Measurements from ENCODE around the gene GALNT17. TPM values are rescaled to one million over a fixed set of nuclear protein-coding genes. Genes with fewer than 3 reads are reported as not detected.

GALNT17 gene
- total and polyA plus RNA-seq, 2 experiments from 2014 or later, result 11.1 to 65.6 TPM

DNA sequence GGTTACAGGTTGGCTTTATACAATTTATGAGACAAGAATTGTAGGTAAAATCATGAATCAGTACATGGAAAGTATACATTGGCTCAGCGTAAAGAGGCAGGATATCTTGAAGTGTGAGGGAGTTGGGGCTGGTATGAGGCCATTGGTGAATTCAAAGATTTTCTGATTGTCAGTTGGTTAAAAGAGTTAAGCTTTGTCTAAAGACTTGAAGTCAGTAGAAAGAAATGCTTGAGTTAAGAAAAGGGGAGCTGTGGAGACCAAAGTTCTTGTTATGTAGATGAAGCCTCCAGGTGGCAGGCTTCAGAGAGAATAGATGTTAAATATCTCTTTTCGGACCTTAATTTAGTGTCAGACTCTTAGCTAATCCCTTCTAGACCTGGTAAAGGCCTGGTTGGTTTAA is 341.0 kb downstream of the GALNT17 start:
- no peaks in the 10 kb centered on the region for H4K20me1 ChIP-seq (replicated peaks; ENCODE audit: insufficient read depth)
- H3K4me1 ChIP-seq (ENCODE audit: insufficient read depth), result peaks cover 32% of the 10 kb centered on the region
- Mint-ChIP-seq H3K27ac (peak overlapping the region; percentile 95), H3K36me3 (ENCODE audit: low read depth) (peaks cover 60% of the 10 kb centered on the region), H3K27me3 (ENCODE audit: insufficient read depth, low read depth, poor library complexity) (peaks cover 7% of the 10 kb centered on the region), H3K4me3 (peak overlapping the region; percentile 9; the same call in 1 of the 3 replicates), H3K9me3 (peaks cover 45% of the 10 kb centered on the region), H3K4me1 (peaks cover 46% of the 10 kb centered on the region)
- H3K9me2 ChIP-seq (ENCODE audit: insufficient read depth), result no peaks in the 10 kb centered on the region
- H3K27ac ChIP-seq (ENCODE audit: low read depth), result peak overlapping the region; percentile 99
- peaks cover 6% of the 10 kb centered on the region; the same call in 1 of the 2 replicates for H3K36me3 ChIP-seq (ENCODE audit: insufficient read depth)
- peaks cover 4% of the 10 kb centered on the region; the same call in 1 of the 2 replicates for H3K79me2 ChIP-seq (replicated peaks; ENCODE audit: insufficient read depth)
- DNase-seq (ENCODE audit: low spot score), result peak; percentile 92
- ATAC-seq, result peak; percentile 91
- TF ChIP-seq, protein P1, sequence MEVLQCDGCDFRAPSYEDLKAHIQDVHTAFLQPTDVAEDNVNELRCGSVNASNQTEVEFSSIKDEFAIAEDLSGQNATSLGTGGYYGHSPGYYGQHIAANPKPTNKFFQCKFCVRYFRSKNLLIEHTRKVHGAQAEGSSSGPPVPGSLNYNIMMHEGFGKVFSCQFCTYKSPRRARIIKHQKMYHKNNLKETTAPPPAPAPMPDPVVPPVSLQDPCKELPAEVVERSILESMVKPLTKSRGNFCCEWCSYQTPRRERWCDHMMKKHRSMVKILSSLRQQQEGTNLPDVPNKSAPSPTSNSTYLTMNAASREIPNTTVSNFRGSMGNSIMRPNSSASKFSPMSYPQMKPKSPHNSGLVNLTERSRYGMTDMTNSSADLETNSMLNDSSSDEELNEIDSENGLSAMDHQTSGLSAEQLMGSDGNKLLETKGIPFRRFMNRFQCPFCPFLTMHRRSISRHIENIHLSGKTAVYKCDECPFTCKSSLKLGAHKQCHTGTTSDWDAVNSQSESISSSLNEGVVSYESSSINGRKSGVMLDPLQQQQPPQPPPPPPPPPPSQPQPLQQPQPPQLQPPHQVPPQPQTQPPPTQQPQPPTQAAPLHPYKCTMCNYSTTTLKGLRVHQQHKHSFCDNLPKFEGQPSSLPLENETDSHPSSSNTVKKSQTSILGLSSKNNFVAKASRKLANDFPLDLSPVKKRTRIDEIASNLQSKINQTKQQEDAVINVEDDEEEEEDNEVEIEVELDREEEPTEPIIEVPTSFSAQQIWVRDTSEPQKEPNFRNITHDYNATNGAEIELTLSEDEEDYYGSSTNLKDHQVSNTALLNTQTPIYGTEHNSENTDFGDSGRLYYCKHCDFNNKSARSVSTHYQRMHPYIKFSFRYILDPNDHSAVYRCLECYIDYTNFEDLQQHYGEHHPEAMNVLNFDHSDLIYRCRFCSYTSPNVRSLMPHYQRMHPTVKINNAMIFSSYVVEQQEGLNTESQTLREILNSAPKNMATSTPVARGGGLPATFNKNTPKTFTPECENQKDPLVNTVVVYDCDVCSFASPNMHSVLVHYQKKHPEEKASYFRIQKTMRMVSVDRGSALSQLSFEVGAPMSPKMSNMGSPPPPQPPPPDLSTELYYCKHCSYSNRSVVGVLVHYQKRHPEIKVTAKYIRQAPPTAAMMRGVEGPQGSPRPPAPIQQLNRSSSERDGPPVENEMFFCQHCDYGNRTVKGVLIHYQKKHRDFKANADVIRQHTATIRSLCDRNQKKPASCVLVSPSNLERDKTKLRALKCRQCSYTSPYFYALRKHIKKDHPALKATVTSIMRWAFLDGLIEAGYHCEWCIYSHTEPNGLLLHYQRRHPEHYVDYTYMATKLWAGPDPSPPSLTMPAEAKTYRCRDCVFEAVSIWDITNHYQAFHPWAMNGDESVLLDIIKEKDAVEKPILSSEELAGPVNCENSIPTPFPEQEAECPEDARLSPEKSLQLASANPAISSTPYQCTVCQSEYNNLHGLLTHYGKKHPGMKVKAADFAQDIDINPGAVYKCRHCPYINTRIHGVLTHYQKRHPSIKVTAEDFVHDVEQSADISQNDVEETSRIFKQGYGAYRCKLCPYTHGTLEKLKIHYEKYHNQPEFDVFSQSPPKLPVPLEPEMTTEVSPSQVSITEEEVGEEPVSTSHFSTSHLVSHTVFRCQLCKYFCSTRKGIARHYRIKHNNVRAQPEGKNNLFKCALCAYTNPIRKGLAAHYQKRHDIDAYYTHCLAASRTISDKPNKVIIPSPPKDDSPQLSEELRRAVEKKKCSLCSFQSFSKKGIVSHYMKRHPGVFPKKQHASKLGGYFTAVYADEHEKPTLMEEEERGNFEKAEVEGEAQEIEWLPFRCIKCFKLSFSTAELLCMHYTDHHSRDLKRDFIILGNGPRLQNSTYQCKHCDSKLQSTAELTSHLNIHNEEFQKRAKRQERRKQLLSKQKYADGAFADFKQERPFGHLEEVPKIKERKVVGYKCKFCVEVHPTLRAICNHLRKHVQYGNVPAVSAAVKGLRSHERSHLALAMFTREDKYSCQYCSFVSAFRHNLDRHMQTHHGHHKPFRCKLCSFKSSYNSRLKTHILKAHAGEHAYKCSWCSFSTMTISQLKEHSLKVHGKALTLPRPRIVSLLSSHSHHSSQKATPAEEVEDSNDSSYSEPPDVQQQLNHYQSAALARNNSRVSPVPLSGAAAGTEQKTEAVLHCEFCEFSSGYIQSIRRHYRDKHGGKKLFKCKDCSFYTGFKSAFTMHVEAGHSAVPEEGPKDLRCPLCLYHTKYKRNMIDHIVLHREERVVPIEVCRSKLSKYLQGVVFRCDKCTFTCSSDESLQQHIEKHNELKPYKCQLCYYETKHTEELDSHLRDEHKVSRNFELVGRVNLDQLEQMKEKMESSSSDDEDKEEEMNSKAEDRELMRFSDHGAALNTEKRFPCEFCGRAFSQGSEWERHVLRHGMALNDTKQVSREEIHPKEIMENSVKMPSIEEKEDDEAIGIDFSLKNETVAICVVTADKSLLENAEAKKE (CRISPR knock-in tag; IDR thresholded peaks at IDR 0.05), result peak; percentile 89
- no peak for TF ChIP-seq JUNB (IDR thresholded peaks at IDR 0.05; ENCODE audit: unreplicated experiment)
- 0 out of 2 replicates have a peak, but pooled peaks have one; percentile 68 for TF ChIP-seq ZNF114 (CRISPR knock-in tag; IDR thresholded peaks at IDR 0.05)
- TF ChIP-seq POLR2AphosphoS5 (IDR thresholded peaks at IDR 0.05; ENCODE audit: low read depth), result 0 out of 2 replicates have a peak, but pooled peaks have one; percentile 10
- peak; percentile 59; the same call in 1 of the 2 replicates for TF ChIP-seq NANOG (IDR thresholded peaks at IDR 0.05; ENCODE audit: borderline replicate concordance)
- TF ChIP-seq, protein P2, sequence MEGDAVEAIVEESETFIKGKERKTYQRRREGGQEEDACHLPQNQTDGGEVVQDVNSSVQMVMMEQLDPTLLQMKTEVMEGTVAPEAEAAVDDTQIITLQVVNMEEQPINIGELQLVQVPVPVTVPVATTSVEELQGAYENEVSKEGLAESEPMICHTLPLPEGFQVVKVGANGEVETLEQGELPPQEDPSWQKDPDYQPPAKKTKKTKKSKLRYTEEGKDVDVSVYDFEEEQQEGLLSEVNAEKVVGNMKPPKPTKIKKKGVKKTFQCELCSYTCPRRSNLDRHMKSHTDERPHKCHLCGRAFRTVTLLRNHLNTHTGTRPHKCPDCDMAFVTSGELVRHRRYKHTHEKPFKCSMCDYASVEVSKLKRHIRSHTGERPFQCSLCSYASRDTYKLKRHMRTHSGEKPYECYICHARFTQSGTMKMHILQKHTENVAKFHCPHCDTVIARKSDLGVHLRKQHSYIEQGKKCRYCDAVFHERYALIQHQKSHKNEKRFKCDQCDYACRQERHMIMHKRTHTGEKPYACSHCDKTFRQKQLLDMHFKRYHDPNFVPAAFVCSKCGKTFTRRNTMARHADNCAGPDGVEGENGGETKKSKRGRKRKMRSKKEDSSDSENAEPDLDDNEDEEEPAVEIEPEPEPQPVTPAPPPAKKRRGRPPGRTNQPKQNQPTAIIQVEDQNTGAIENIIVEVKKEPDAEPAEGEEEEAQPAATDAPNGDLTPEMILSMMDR (conservative IDR thresholded peaks at IDR 0.05; ENCODE audit: low read depth in 2 of 2), result no peak
- no peak overlapping the region for H2AFZ ChIP-seq
- H3K4me2 ChIP-seq, result peak overlapping the region; percentile 7; the same call in 1 of the 2 replicates
- H3K4me3 ChIP-seq, result no peak overlapping the region
- no peaks in the 10 kb centered on the region for H3K27me3 ChIP-seq (ENCODE audit: insufficient read depth)
- peaks cover 15% of the 10 kb centered on the region for H3F3A ChIP-seq (replicated peaks; ENCODE audit: low read depth)

All from GM23338 (cell line).